HG03520 (cell line): ENCODE data around the gene IL1R2.
"Not testable (repeated sequence)": the region's sequence is repeated elsewhere in the genome, so short reads cannot be mapped to it uniquely, and the experiment has no call there.

Source experiments
- ATAC-seq: cut with Tn5 transposase; IDR thresholded peaks from one replicate; pipeline ENCODE4 v1.9.1; 2021; ENCODE audit warnings: mild to moderate bottlenecking, moderate library complexity; ENCODE audit not compliant: unreplicated experiment

The IL1R2 gene

DNA sequence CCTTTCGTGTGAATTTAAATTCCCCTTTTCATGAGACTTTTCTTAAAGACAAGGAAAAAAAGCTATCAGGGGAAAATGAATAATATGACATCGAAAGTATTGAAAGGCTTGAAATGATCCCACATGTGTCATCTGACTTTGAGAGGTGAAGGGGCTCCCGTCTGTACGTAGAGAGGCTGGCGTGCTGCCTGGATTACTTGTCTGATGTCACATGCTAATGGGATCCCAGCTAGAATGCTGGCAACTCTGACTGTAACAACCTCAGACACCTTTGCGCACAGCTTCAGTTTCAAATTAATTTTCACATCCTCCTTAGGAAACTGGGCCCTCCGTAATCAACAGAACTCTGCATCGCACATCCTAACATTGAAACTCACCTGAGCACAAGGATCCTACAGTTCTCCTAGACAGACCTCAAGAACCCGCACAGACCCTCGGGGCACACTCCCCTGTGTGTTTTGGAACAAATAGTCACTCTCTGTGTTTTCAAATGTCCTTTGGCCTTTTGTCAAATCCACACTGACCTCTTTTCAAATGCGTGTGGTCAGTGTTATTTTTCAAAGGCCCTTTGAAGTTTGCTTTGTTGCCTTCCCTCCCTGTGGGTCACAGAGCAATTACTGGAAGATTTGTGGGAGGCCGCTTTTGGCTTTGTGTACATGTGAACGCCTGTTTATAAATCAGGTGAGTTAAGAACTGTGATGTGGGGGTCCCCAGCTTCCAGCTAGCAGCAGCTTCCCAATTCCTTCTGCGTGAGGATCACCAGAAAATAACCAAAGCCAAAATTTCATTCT, 65.9 kb downstream of the IL1R2 start:
- ATAC-seq, result no peak

- no peak for ATAC-seq
Measured at GRCh38 chr2:102058293-102058833, 66.6 kb downstream of the IL1R2 start.

DNA sequence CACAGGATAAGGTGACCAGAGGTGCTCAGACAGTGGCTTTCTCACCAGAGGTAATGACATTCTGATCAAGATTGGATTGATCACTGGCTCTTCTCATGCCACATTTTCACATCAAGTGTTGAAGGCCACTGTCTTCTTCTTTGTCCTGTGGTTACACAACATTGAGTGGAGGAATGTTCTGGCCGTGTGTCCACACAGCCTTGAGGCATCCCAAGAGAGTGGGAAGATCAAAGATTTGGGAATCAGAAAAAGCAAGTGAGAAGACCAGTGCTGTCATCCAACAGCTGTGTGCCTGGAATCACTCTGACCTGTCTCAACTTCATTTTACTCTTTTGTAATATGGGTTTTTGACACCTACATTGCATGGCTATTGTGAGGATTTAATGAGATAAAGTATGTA, 67.4 kb downstream of the IL1R2 start:
- no peak for ATAC-seq

DNA sequence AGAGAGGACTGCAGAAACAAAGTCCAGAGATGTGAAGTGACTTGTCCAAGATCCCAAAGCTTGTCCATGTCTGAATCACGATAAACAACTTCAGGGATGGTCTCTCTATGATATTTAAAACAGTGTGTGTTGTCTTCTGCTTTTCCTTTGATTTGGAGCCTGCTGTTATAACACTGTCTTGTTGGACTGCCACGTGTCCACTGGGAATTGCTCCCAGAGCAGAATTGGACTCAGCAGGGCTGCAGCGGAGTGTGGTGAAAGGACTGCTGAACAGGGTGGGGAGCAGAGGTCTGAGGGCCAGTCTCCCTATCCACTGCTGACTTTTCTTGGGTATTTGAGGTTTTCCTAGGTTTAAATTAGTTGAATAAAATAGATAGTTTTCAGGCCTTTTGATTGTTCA, 68.3 kb downstream of the IL1R2 start:
- no peak for ATAC-seq

- no peak for ATAC-seq
Measured at GRCh38 chr2:102060792-102061191, 69.0 kb downstream of the IL1R2 start.

- ATAC-seq, result no peak
Measured at GRCh38 chr2:102061286-102061699, 69.5 kb downstream of the IL1R2 start.

GRCh38 chr2:102061962-102062795, 70.4 kb downstream of the IL1R2 start:
- no peak for ATAC-seq

DNA sequence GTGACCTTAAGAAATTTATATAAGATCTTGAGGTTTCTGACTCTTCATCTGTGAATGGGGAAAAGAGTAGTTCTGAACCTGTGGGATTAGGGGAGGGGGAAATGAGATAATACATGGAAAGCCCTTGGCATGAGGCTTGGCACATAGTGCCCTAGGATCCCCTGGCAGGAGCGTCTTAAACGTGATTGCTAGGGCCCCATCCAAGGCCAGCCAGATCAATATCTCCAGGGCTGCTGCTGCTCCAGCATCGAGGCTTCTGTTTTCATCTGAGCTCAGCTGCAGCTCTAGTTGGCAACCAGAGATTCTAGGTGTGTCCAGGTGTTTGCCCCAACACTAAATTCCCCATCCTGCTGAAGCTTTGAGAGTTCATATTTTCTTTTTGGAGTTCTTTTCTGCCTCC, 71.0 kb downstream of the IL1R2 start:
- ATAC-seq, result no peak

- ATAC-seq, result no peak
Measured at GRCh38 chr2:102063487-102063911, 71.7 kb downstream of the IL1R2 start.

- no peak for ATAC-seq
Measured at GRCh38 chr2:102063941-102064678, 72.3 kb downstream of the IL1R2 start.

DNA sequence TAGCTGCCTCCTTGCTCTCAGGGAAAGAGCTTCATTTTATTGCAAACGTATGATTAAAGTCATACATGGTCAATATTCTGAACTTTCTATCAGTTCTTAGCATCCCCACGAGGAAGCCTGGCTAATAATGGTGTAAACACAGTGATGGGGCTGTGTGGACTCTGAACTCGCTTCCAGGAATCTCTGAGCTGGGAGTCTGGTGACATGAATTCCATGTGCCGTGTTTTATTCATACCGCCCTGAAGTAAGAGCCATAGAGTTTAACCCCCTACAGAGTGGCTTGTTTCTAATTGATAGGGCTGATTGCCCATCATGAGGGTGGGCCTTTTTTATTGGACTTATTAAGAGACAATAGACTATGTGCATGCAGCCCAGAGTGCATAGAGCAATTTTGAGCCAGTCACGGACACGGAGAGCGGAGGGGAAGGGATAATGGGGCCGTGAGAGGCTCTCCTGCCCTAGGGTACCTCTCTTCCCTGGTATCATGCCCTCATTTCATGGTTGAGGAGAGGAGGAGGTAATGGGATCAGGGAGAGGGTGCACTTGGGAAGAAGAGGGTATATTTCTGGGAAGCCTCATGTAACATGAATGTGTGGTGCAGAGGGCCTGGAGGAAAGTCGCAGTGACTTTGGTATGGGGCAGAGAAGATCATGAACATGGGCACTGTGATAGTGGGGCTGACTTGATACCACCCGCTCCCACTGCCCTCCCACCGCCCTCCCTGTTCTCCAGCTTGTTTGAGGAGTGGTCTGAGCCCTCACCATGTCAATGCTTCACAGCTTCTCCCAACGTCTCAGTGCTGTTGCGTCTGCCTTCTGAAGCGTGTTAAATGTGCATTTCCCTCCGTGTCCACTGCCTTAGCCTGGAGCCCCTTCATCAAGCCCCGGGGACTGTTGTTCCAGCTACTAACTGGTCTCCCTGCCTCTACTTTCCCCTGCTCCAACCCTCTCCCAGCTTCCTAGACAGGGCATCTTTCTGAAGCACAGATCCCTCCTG, 73.2 kb downstream of the IL1R2 start:
- ATAC-seq, result no peak

- ATAC-seq, result no peak
Measured at GRCh38 chr2:102065675-102066252, 74.0 kb downstream of the IL1R2 start.

DNA sequence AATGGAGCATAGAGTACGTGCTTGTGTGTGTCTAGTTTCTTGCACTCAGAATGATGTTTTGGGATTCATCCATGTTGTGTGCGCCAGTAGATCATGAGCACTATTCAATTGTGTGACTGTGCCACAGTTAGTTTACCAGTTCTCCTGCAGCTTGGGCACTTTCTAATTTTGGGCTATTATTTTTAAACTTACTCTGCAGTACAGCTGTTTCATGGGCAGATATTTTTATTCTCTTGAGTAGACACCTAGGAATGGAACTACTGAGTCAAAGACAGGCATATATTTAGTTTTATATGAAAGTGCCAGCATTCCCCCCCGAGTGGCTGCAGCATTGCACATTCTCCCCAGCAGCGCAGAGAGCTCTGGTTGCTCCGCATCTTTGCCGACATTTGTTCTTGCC, 74.8 kb downstream of the IL1R2 start:
- no peak for ATAC-seq

DNA sequence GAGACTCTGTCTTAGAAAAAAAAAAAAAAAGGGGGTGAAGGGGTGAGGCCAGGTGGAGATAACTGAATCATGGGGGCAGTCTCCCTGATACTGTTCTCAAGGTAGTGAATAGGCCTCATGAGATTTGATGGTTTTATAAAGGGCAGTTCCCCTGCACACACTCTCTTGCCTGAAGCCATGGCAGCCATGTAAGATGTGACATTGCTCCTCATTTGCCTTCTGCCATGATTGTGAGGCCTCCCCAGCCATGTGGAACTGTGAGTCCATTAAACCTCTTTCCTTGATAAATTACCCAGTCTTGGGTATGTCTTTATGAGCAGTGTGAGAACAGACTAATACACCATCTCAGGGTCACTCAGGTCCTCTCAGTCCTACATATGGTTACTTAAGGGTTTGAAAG, 76.4 kb downstream of the IL1R2 start:
- not testable (repeated sequence) for ATAC-seq

GRCh38 chr2:102069311-102069974, 77.7 kb downstream of the IL1R2 start:
- ATAC-seq, result no peak

DNA sequence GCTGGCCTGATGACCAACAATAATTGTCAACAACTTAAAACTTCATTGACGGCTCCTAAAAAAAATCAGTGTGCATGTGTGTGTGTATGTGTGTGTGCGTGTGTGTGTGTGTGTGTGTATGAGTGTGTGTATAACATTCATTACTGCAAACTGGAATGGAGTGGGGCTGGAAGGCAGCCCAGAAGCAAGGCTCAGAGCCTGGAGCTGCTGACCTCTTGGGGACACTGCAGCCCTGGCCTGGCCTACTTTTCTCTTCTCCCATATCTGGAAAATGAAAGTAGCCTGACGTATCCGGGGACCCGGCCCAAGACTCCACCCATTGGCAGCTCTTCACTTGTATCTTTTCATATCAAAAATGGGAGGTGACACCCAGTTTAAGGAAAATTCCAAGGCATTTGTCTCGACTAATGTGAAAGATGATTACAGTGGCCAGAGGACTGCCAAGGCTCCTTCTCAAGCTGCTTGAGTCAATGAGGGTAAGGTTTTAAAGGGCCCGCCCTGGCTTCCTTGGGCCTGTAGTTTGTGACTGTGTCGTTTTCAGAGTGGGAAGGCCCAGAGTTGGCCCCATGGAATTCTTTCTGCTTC, 78.4 kb downstream of the IL1R2 start:
- ATAC-seq, result no peak

DNA sequence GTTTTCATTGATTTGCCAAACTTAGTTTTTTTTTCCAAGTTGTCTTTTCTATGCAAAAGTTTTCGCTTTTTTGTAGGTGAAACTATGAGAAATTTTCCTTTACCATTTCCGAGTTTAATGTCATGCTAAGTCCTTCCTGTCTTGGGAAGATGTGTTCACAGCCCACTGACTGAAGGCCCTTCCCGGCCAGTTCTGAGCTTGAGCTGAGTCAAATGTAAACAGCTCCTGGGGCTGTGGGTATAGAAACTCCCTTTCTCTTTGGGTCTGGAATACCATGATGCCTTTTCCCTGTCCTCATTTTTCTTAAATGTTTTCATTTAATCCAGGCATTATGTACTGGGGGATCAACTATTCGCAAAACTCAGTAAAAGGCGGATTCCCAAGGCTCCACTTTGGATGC, 81.0 kb downstream of the IL1R2 start:
- ATAC-seq, result no peak

- no peak for ATAC-seq
Measured at GRCh38 chr2:102073168-102073724, 81.5 kb downstream of the IL1R2 start.
